ENCODE measurements around the gene DCP1A. TPM values are rescaled to one million over a fixed set of nuclear protein-coding genes. Genes with fewer than 3 reads are reported as not detected.

Gene DCP1A
- total and polyA plus RNA-seq, 2 experiments from 2014 or later: 34.3 to 67.0 TPM

GRCh38 chr3:53239800-53240199 is 107.5 kb downstream of the DCP1A start:
- no peaks in the 10 kb centered on the region for H3K9me3 ChIP-seq (ENCODE audit: low read depth)
- no peak for DNase-seq (ENCODE audit: low read depth in 1 of 2, low spot score in 1 of 2)
- H3K27ac ChIP-seq: no peak overlapping the region
- no peaks in the 10 kb centered on the region for H3K27me3 ChIP-seq
- TF ChIP-seq CTCF (IDR thresholded peaks at IDR 0.05; ENCODE audit: low read depth, low read length): no peak
- peaks cover 23% of the 10 kb centered on the region for H3K36me3 ChIP-seq
- H3K4me3 ChIP-seq: no peak overlapping the region
- peaks cover 20% of the 10 kb centered on the region for H3K4me1 ChIP-seq (ENCODE audit: low read depth)

DNA sequence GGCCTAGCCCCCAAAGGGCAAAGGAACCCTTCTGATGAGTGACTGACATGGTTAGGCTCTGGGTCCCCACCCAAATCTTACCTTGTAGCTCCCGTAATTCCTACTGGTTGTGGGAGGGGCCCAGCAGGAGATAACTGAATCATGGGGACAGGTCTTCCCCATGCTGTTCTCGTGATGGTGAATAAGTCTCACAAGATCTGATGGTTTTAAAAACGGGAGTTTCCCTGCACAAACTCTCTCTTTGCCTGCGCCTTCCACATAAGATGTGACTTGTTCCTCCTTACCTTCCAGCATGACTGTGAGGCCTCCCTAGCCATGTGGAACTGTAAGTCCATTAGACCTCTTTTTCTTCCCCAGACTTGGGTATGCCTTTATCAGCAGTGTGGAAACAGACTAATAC is 108.5 kb downstream of the DCP1A start:
- TF ChIP-seq CTCF (IDR thresholded peaks at IDR 0.05; ENCODE audit: low read depth, low read length): no peak
- H3K27ac ChIP-seq: no peak overlapping the region
- H3K27me3 ChIP-seq: no peaks in the 10 kb centered on the region
- no peak overlapping the region for H3K4me3 ChIP-seq
- no peaks in the 10 kb centered on the region for H3K9me3 ChIP-seq (ENCODE audit: low read depth)
- DNase-seq (ENCODE audit: low read depth in 1 of 2, low spot score in 1 of 2): no peak
- peaks cover 30% of the 10 kb centered on the region for H3K36me3 ChIP-seq
- peaks cover 12% of the 10 kb centered on the region for H3K4me1 ChIP-seq (ENCODE audit: low read depth)

- H3K36me3 ChIP-seq: peaks cover 35% of the 10 kb centered on the region
- DNase-seq (ENCODE audit: low read depth in 1 of 2, low spot score in 1 of 2): peak in 1 of 2 donors; percentile 88
- no peak overlapping the region for H3K27ac ChIP-seq
Observed at GRCh38 chr3:53238051-53238850, 109.1 kb downstream of the DCP1A start.

GRCh38 chr3:53236112-53236841 is 111.1 kb downstream of the DCP1A start:
- H3K36me3 ChIP-seq: peaks cover 48% of the 10 kb centered on the region
- no peaks in the 10 kb centered on the region for H3K27me3 ChIP-seq
- TF ChIP-seq CTCF (IDR thresholded peaks at IDR 0.05; ENCODE audit: low read depth, low read length): no peak
- peak overlapping the region; percentile 21 for H3K27ac ChIP-seq
- no peaks in the 10 kb centered on the region for H3K9me3 ChIP-seq (ENCODE audit: low read depth)
- H3K4me3 ChIP-seq: no peak overlapping the region
- no peaks in the 10 kb centered on the region for H3K4me1 ChIP-seq (ENCODE audit: low read depth)
- peak; percentile 32 to 92 for DNase-seq (ENCODE audit: low read depth in 1 of 2, low spot score in 1 of 2)

More at GRCh38 chr3:53238051-53238850, 109.1 kb downstream of the DCP1A start:
- no peaks in the 10 kb centered on the region for H3K9me3 ChIP-seq (ENCODE audit: low read depth)
- no peaks in the 10 kb centered on the region for H3K27me3 ChIP-seq
- H3K4me1 ChIP-seq (ENCODE audit: low read depth): peaks cover 5% of the 10 kb centered on the region
- H3K4me3 ChIP-seq: no peak overlapping the region
- TF ChIP-seq CTCF (IDR thresholded peaks at IDR 0.05; ENCODE audit: low read depth, low read length): no peak

GRCh38 chr3:53235545-53235944 is 111.8 kb downstream of the DCP1A start:
- TF ChIP-seq CTCF (IDR thresholded peaks at IDR 0.05; ENCODE audit: low read depth, low read length): no peak
- Histone ChIP-seq H3K4me1 (ENCODE audit: low read depth) (no peaks in the 10 kb centered on the region), H3K4me3 (no peak overlapping the region), H3K27ac (no peak overlapping the region), H3K36me3 (peaks cover 49% of the 10 kb centered on the region), H3K9me3 (ENCODE audit: low read depth) (no peaks in the 10 kb centered on the region), H3K27me3 (no peaks in the 10 kb centered on the region)
- no peak for DNase-seq (ENCODE audit: low read depth in 1 of 2, low spot score in 1 of 2)
